Ishikawa (cell line): ENCODE measurements around the gene RPTOR.

Source experiments
- CEBPB ChIP-seq: IDR thresholded peaks from 2 replicates; pipeline ENCODE4 v1.6.1; 2012
- CREB1 ChIP-seq: IDR thresholded peaks from 2 replicates; pipeline ENCODE4 v1.6.1; 2012; ENCODE audit warnings: low read depth
- EGR1 ChIP-seq: IDR thresholded peaks from 2 replicates; pipeline ENCODE4 v1.6.1; 2012
- EP300 ChIP-seq: IDR thresholded peaks from 2 replicates; pipeline ENCODE4 v1.6.1; 2012; ENCODE audit warnings: borderline replicate concordance
- FOXM1 ChIP-seq: IDR thresholded peaks from 2 replicates; pipeline ENCODE4 v1.6.1; 2012; ENCODE audit warnings: low read depth, borderline replicate concordance
- MAX ChIP-seq: IDR thresholded peaks from 2 replicates; pipeline ENCODE4 v1.6.1; 2012
- NFIC ChIP-seq: IDR thresholded peaks from 2 replicates; pipeline ENCODE4 v1.6.1; 2012
- RAD21 ChIP-seq: IDR thresholded peaks from 2 replicates; pipeline ENCODE4 v1.6.1; 2012; ENCODE audit warnings: low read depth
- REST ChIP-seq: IDR thresholded peaks from 2 replicates; pipeline ENCODE4 v1.6.1; 2012; ENCODE audit warnings: low read depth, mild to moderate bottlenecking
- TAF1 ChIP-seq: IDR thresholded peaks from 2 replicates; pipeline ENCODE4 v1.6.1; 2012; ENCODE audit warnings: low read depth, mild to moderate bottlenecking
- TCF12 ChIP-seq: IDR thresholded peaks from 2 replicates; pipeline ENCODE4 v1.6.1; 2012; ENCODE audit warnings: low read depth
- TEAD4 ChIP-seq: IDR thresholded peaks from 2 replicates; pipeline ENCODE4 v1.6.1; 2012
- USF1 ChIP-seq: IDR thresholded peaks from 2 replicates; pipeline ENCODE4 v1.6.1; 2012
- YY1 ChIP-seq: IDR thresholded peaks from 2 replicates; pipeline ENCODE4 v1.6.1; 2012; ENCODE audit warnings: low read depth
- ZBTB7A ChIP-seq: IDR thresholded peaks from 2 replicates; pipeline ENCODE4 v1.6.1; 2012; ENCODE audit warnings: low read depth

RPTOR gene

GRCh38 chr17:80997424-80998117 lies 452.9 kb downstream of the RPTOR start:
- TF ChIP-seq YY1: no peak
- no peak for TF ChIP-seq TCF12
- no peak for TF ChIP-seq USF1
- no peak for TF ChIP-seq MAX
- TF ChIP-seq ZBTB7A: no peak
- TF ChIP-seq CREB1: no peak
- no peak for TF ChIP-seq TEAD4

GRCh38 chr17:80998118-80998747 lies 453.6 kb downstream of the RPTOR start:
- TF ChIP-seq CEBPB (no peak), EGR1 (no peak), ZBTB7A (no peak), REST (no peak), FOXM1 (no peak), MAX (no peak), USF1 (no peak), RAD21 (no peak), TEAD4 (no peak), TCF12 (no peak), CREB1 (no peak), NFIC (no peak), YY1 (no peak), EP300 (no peak)

GRCh38 chr17:80998748-80999535 lies 454.3 kb downstream of the RPTOR start:
- no peak for TF ChIP-seq MAX

GRCh38 chr17:80999536-81000333 lies 455.1 kb downstream of the RPTOR start:
- TF ChIP-seq FOXM1: no peak
- TF ChIP-seq EGR1: no peak

GRCh38 chr17:81000334-81000630 lies 455.6 kb downstream of the RPTOR start:
- TF ChIP-seq EGR1 (no peak), RAD21 (no peak), NFIC (no peak), TCF12 (no peak), TAF1 (no peak), CEBPB (no peak), CREB1 (no peak), ZBTB7A (no peak), MAX (no peak), YY1 (no peak), EP300 (no peak), TEAD4 (no peak)

GRCh38 chr17:81000631-81001357 lies 456.2 kb downstream of the RPTOR start:
- no peak for TF ChIP-seq USF1
